Upper lobe of right lung (tissue), 1 donor: Measurements from ENCODE around the gene RACK1. TPM values are rescaled to one million over a fixed set of nuclear protein-coding genes. Genes with fewer than 3 reads are reported as not detected.
"Not testable (repeated sequence)": the region's sequence is repeated elsewhere in the genome, so short reads cannot be mapped to it uniquely, and the experiment has no call there.

ENCODE experiments used
- ATAC-seq: fragments of 200-7000 bp; cut with Tn5 transposase; one replicate; pipeline ENCODE4 v1.9.1; 2020; ENCODE audit warnings: mild to moderate bottlenecking, moderate library complexity
- DNase-seq: peaks from one replicate; pipeline ENCODE4 v3.0.0-alpha.2; 2020
- H3K27ac ChIP-seq: fragments of 200-600 bp; one replicate; pipeline ENCODE4 v1.8.0; 2022
- H3K27me3 ChIP-seq: fragments of 200-600 bp; one replicate; pipeline ENCODE4 v1.8.0; 2022; ENCODE audit warnings: mild to moderate bottlenecking
- H3K36me3 ChIP-seq: fragments of 200-600 bp; one replicate; pipeline ENCODE4 v1.8.0; 2022
- H3K4me1 ChIP-seq: fragments of 200-600 bp; one replicate; pipeline ENCODE4 v1.8.0; 2022
- H3K4me3 ChIP-seq: fragments of 200-600 bp; one replicate; pipeline ENCODE4 v1.8.0; 2022; ENCODE audit warnings: mild to moderate bottlenecking
- H3K9me3 ChIP-seq: fragments of 200-600 bp; one replicate; pipeline ENCODE4 v1.8.0; 2022
- CTCF ChIP-seq: fragments of 200-600 bp; IDR thresholded peaks from one replicate; pipeline ENCODE4 v1.8.0; 2022; ENCODE audit warnings: antibody characterized with exemption
- intact Hi-C: fragments of 100-400 bp; cut with DNase I; formaldehyde crosslinking; loops from one replicate; pipeline ENCODE4 v1.11.0; 2022
- long read RNA-seq: library from polyadenylated mRNA; unstranded; transcript quantifications from one replicate; pipeline ENCODE4 v2.0.0, GENCODE V29; 2021
- total RNA-seq: library from RNA; stranded (reverse); fragmentation: NEBNext Ultra II Directional; extraction: Animal tissue kit (Norgen Biotek cat#: 25700); gene quantifications from one replicate; pipeline ENCODE4 v1.2.1, GENCODE V29; 2021
- donor health status: DM: no; HTN: yes; CAD: no; lungs with severe emphysema.

RACK1 gene
- total RNA-seq: 1,155 TPM
- long read RNA-seq, transcript RACK1-210 (8 exons, 1,098 nt): minor isoform, 15 of 972 reads
- long read RNA-seq, transcript RACK1-224 (8 exons, 1,150 nt): minor isoform, 9 of 972 reads
- long read RNA-seq, transcript RACK1-227 (8 exons, 1,403 nt): major isoform, 896 of 972 reads
- long read RNA-seq, partial matches to known transcripts: 18 of 972 reads
- long read RNA-seq, other reads (novel, unspliced or antisense): 27 of 972 reads

- peaks cover 38% of the 10 kb centered on the region for H3K36me3 ChIP-seq
- no peaks in the 10 kb centered on the region for H3K27me3 ChIP-seq
- H3K9me3 ChIP-seq: no peaks in the 10 kb centered on the region
- H3K4me1 ChIP-seq: peaks cover 57% of the 10 kb centered on the region
- ATAC-seq (peak; percentile 72), DNase-seq (peak; percentile 93)
- peak within 1 kb of the TSS; percentile 72 for H3K4me3 ChIP-seq
- no peak for TF ChIP-seq CTCF
- intact Hi-C loops: no loop called here
- H3K27ac ChIP-seq: peak within 1 kb of the TSS; percentile 98
These were observed at the start of gene RACK1 for GRCh38 chr5:181243564-181244343. RACK1 (minus strand) TSS chr5:181243906; CDS start chr5:181243800, 106 bp downstream.

GRCh38 chr5:181287331-181287730 is 43.6 kb upstream of the RACK1 start:
- DNase-seq, H3K9me3 ChIP-seq, H3K27me3 ChIP-seq, H3K4me1 ChIP-seq, H3K4me3 ChIP-seq, H3K27ac ChIP-seq, ATAC-seq, intact Hi-C loops, H3K36me3 ChIP-seq: not testable (repeated sequence)

DNA sequence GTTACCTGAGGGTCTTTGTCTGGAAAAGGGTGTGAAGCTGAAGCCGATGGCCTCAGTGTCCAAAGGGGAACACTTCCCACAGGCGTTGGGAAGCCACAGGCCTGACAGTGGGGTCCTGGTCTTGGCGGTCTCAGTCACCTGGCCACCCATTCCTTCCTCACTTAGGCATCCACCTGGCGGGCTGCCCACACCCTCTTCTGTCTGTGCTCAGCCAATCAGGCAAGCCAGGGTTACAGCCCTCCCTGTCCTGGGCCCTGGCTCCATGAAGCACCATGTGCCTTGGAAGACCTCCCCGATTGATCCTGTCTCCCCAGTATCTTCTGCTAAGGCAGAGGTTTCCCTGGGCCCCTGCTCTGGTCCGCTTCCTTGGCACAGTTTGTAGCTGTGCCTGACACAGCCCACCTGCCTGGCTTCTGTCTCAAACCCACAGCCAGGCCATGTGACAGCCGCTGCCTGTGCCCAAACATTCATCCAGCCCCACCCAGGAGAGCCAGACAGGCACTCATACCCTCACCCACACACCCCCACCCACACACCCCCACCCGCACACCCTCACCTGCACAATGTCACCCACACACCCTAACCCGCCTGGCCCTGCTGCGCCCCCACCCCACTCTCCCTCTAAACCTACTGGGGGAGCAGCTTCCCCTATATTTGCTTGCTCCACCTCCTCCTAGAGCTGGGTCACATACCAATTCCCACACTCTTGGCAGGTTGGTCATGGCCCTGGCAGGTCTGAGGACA is 42.4 kb upstream of the RACK1 start:
- H3K36me3 ChIP-seq, ATAC-seq, H3K4me1 ChIP-seq, intact Hi-C loops, H3K27me3 ChIP-seq, H3K27ac ChIP-seq, DNase-seq, H3K4me3 ChIP-seq, H3K9me3 ChIP-seq: not testable (repeated sequence)

DNA sequence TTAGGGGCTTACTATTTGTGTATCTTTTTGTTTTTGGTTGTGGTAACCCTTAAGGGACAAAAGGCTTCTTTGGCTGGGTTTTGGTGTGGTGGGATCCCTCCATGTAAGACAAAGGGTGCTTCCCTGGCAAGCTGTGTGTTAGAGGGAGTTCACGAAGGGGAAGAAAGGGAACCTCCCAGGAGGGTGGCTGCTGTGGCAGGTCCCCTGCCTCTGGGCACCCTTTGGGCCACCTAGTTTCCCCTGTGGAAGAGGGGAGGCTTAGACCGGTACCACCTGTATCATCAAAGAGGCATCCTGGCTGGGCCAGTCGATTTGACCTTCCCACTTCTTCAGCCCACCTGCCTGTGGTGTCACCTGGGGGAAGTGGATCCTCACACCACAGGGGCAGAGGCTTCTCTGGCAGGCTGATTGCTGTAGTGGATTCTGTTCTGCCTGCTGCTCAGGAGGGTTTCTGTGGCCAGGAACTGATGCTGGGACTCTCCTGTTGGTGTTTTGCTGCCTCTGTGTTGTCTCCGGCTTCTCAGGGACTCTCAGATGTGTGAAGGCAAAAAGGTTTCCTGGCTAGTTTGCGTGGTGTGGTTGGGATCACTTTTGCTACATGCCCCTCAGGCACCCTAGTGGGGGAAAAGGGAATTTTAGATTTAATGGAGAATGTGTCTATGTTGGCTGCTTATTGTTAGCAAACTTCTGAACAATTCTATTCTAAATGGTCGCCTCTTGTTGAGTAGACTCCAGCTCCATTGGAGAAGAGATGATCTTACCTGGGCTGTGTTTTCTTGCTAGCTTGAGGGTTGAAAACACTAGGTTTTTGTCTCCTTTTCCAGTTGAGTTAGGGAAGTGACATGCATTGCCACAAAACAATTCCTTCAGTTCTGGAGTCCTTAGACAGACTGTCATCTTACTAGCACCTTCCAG is 40.4 kb upstream of the RACK1 start:
- ATAC-seq, H3K36me3 ChIP-seq, H3K27ac ChIP-seq, H3K4me1 ChIP-seq, H3K9me3 ChIP-seq, DNase-seq, H3K27me3 ChIP-seq, H3K4me3 ChIP-seq, intact Hi-C loops: not testable (repeated sequence)
- TF ChIP-seq CTCF: peak; percentile 14

DNA sequence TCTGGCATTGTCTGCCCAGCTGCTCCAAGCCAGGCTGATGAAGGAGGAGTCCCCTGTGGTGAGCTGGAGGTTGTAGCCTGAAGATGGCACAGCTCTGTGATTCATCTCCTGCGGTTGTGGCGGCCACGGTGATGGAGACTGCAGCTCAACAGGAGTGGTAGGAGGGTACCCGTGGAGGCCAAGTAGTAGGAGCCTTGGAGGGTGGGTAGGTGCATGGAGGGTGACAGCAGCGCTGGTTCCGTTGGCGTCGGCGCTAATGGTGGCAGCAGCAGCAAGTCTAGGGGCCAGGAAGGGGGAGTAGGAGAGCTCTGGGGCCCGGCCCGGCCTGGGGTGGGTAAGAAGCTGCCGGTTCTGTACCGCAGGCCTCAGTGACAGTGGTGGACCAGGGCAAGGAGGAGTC is 39.6 kb upstream of the RACK1 start:
- no peaks in the 10 kb centered on the region for H3K9me3 ChIP-seq
- intact Hi-C loops: no loop called here
- TF ChIP-seq CTCF: no peak
- H3K27ac ChIP-seq: no peak overlapping the region
- no peaks in the 10 kb centered on the region for H3K4me1 ChIP-seq
- no peak for DNase-seq
- H3K36me3 ChIP-seq: no peaks in the 10 kb centered on the region
- H3K4me3 ChIP-seq: no peak overlapping the region
- H3K27me3 ChIP-seq: no peaks in the 10 kb centered on the region
- ATAC-seq: no peak

GRCh38 chr5:181282874-181283273 is 39.2 kb upstream of the RACK1 start:
- Histone ChIP-seq H3K36me3 (no peaks in the 10 kb centered on the region), H3K4me1 (no peaks in the 10 kb centered on the region), H3K27me3 (no peaks in the 10 kb centered on the region), H3K9me3 (no peaks in the 10 kb centered on the region), H3K27ac (no peak overlapping the region), H3K4me3 (no peak overlapping the region)
- no peak for DNase-seq
- intact Hi-C loops: no loop called here
- no peak for ATAC-seq
- TF ChIP-seq CTCF: no peak

DNA sequence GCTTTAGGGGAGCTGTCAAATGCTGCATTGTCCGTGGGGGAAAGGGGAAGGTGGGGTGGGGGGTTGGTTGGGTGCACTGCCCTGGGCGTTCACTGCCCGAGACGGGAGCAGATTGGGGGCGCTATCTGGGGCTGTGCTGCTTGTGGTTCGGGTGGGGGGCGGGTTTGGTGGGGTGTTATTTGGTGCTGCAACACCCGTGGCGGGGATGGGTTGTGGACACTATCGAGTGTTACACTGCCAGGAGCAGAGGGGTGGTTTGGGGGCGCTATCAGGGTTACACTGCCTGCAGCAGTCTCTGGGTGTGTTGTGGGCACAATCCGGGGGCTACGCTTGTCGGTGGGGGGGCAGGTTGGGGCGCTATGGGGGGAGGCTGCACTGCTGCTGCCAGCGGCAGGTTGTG is 38.7 kb upstream of the RACK1 start:
- H3K27me3 ChIP-seq, H3K4me1 ChIP-seq, H3K27ac ChIP-seq, intact Hi-C loops, DNase-seq, H3K4me3 ChIP-seq, H3K9me3 ChIP-seq, H3K36me3 ChIP-seq: not testable (repeated sequence)
- ATAC-seq: peak; percentile 23
